HG03097 (cell line): ENCODE results near the gene KRT40.

Experiments
- ATAC-seq: cut with Tn5 transposase; IDR thresholded peaks from one replicate; pipeline ENCODE4 v1.9.1; 2021; ENCODE audit not compliant: unreplicated experiment, low FRiP score

KRT40 gene

GRCh38 chr17:40953881-40954280 is 30.2 kb downstream of the KRT40 start:
- ATAC-seq = no peak

- no peak for ATAC-seq
These were observed 31.5 kb downstream of the KRT40 start for GRCh38 chr17:40952661-40953060.

- ATAC-seq = no peak
These were observed 32.0 kb downstream of the KRT40 start for GRCh38 chr17:40952154-40952553.

- ATAC-seq = no peak
These were observed 33.0 kb downstream of the KRT40 start for GRCh38 chr17:40951011-40951622.

GRCh38 chr17:40950176-40950575 is 34.0 kb downstream of the KRT40 start:
- ATAC-seq = no peak

- ATAC-seq = no peak
These were observed 34.7 kb downstream of the KRT40 start for GRCh38 chr17:40949418-40949817.

GRCh38 chr17:40947929-40948328 is 36.2 kb downstream of the KRT40 start:
- no peak for ATAC-seq

GRCh38 chr17:40945414-40945813 is 38.7 kb downstream of the KRT40 start:
- no peak for ATAC-seq

GRCh38 chr17:40944531-40944930 is 39.6 kb downstream of the KRT40 start:
- ATAC-seq = no peak

GRCh38 chr17:40942553-40942952 is 41.6 kb downstream of the KRT40 start:
- ATAC-seq = no peak

GRCh38 chr17:40940266-40940665 is 43.9 kb downstream of the KRT40 start:
- no peak for ATAC-seq

- no peak for ATAC-seq
These were observed 45.1 kb downstream of the KRT40 start for GRCh38 chr17:40938981-40939380.

- ATAC-seq = no peak
These were observed 46.7 kb downstream of the KRT40 start, which contains the start of gene KRT23 for GRCh38 chr17:40937384-40937819. KRT23 (minus strand) TSS chr17:40937646; CDS start chr17:40936603, 1,043 bp downstream.

- ATAC-seq = no peak
These were observed 47.1 kb downstream of the KRT40 start for GRCh38 chr17:40936976-40937375.

GRCh38 chr17:40936437-40936971 is 47.6 kb downstream of the KRT40 start:
- ATAC-seq = no peak

GRCh38 chr17:40935624-40936023 is 48.5 kb downstream of the KRT40 start:
- no peak for ATAC-seq

- ATAC-seq = no peak
These were observed 51.5 kb downstream of the KRT40 start for GRCh38 chr17:40932608-40933007.

GRCh38 chr17:40931311-40931710 is 52.8 kb downstream of the KRT40 start:
- no peak for ATAC-seq
